KMS-11 (cell line): Measurements from ENCODE around the gene RAD51B.

Experiments
- H2AFZ ChIP-seq: fragments of 200-600 bp; sonication (generic); 2 replicates; pipeline ENCODE4 v1.6.1; 2016; ENCODE audit warnings: antibody characterized with exemption, mixed run types, low read depth
- H3K27ac ChIP-seq: fragments of 200-600 bp; sonication (generic); 2 replicates; pipeline ENCODE4 v1.6.1; 2016; ENCODE audit warnings: mild to moderate bottlenecking, mixed run types
- H3K27me3 ChIP-seq: fragments of 200-600 bp; sonication (generic); 2 replicates; pipeline ENCODE4 v1.6.1; 2017; ENCODE audit warnings: mild to moderate bottlenecking, low read depth, mixed run types, moderate library complexity; ENCODE audit not compliant: insufficient read depth
- H3K36me3 ChIP-seq: fragments of 200-600 bp; sonication (generic); 2 replicates; pipeline ENCODE4 v1.6.1; 2017; ENCODE audit warnings: mild to moderate bottlenecking, mixed run types; ENCODE audit not compliant: insufficient read depth
- H3K4me1 ChIP-seq: fragments of 200-600 bp; sonication (generic); 2 replicates; pipeline ENCODE4 v1.6.1; 2016; ENCODE audit warnings: mild to moderate bottlenecking, low read depth, mixed run types; ENCODE audit not compliant: poor library complexity, severe bottlenecking
- H3K4me2 ChIP-seq: fragments of 200-600 bp; sonication (generic); 2 replicates; pipeline ENCODE4 v1.7.0; 2016; ENCODE audit warnings: mild to moderate bottlenecking, mixed run types
- H3K4me3 ChIP-seq: fragments of 200-600 bp; sonication (generic); IDR thresholded peaks from 2 replicates; pipeline ENCODE4 v1.6.1; 2017; ENCODE audit warnings: low read depth, low read length, mixed read lengths; ENCODE audit not compliant: insufficient read depth
- H3K79me2 ChIP-seq: fragments of 200-600 bp; sonication (generic); 2 replicates; pipeline ENCODE4 v1.6.1; 2016; ENCODE audit warnings: low read depth, mixed run types; ENCODE audit not compliant: insufficient read depth
- H3K9ac ChIP-seq: fragments of 200-600 bp; sonication (generic); 2 replicates; pipeline ENCODE4 v1.6.1; 2016; ENCODE audit warnings: mild to moderate bottlenecking, mixed run types
- H4K20me1 ChIP-seq: fragments of 200-600 bp; sonication (generic); 2 replicates; pipeline ENCODE4 v1.6.1; 2016; ENCODE audit warnings: mild to moderate bottlenecking, mixed run types; ENCODE audit not compliant: insufficient read depth
- CTCF ChIP-seq: fragments of 200-600 bp; sonication (generic); conservative IDR thresholded peaks from 2 replicates; pipeline ENCODE4 v1.6.1; 2017; ENCODE audit warnings: low read depth, mild to moderate bottlenecking, antibody characterized with exemption, low read length, moderate library complexity, mixed read lengths

RAD51B gene

GRCh38 chr14:68384335-68384734, 564.8 kb downstream of the RAD51B start:
- no peak overlapping the region for H3K27ac ChIP-seq
- H2AFZ ChIP-seq: no peak overlapping the region
- no peaks in the 10 kb centered on the region for H3K36me3 ChIP-seq

DNA sequence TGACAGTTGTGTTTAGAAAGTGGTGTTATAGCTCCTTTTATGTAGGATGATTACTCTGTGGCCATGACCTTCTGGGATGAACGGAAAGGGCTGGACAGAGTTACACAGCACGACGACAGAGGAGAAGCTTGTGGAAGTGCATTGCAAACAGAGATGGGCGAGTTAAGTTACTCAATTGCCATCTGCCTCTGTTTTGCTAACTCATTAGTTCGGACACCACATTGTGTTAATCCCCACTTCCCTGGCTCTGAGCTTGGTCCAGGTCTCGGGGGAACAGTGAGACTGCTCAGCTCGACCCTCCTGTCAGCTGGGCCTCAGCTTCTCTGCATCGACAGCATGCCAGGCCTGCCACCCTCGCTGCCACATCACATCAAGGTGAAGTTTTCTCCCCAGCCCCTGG, 565.3 kb downstream of the RAD51B start:
- no peak overlapping the region for H3K4me2 ChIP-seq
- no peaks in the 10 kb centered on the region for H3K27me3 ChIP-seq
- no peak for TF ChIP-seq CTCF
- no peaks in the 10 kb centered on the region for H3K36me3 ChIP-seq
- H3K4me3 ChIP-seq: no peak overlapping the region
- H3K79me2 ChIP-seq: no peaks in the 10 kb centered on the region
- no peak overlapping the region for H3K9ac ChIP-seq
- no peaks in the 10 kb centered on the region for H4K20me1 ChIP-seq
- H3K27ac ChIP-seq: no peak overlapping the region
- no peak overlapping the region for H2AFZ ChIP-seq
- peaks cover 29% of the 10 kb centered on the region for H3K4me1 ChIP-seq

More at GRCh38 chr14:68384335-68384734, 564.8 kb downstream of the RAD51B start:
- Histone ChIP-seq H3K79me2 (no peaks in the 10 kb centered on the region), H3K27me3 (no peaks in the 10 kb centered on the region), H3K4me1 (peaks cover 35% of the 10 kb centered on the region), H3K4me3 (no peak overlapping the region), H4K20me1 (no peaks in the 10 kb centered on the region), H3K4me2 (no peak overlapping the region), H3K9ac (no peak overlapping the region)
- no peak for TF ChIP-seq CTCF

DNA sequence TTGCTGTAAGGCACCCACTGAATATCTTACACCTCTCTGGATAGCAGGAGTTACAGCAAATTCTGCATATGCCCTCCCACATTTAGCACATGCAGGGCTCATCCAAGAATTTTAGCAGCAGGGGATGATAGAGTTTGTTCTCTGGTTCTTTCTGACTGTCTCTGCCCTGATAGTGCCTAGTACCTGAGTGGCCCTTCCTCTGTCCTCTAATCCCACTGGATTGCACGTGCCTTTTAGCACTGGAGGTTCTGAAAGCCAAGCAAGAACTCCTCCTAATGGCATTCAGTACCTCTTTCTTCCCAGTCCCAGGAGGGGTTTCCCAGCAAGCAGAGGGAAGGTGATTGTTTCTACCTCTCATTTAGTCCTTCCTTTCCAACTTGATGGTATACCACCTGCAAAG, 566.9 kb downstream of the RAD51B start:
- TF ChIP-seq CTCF: no peak
- H4K20me1 ChIP-seq: no peaks in the 10 kb centered on the region
- H3K4me2 ChIP-seq: no peak overlapping the region
- no peaks in the 10 kb centered on the region for H3K27me3 ChIP-seq
- H3K36me3 ChIP-seq: no peaks in the 10 kb centered on the region
- no peak overlapping the region for H3K4me3 ChIP-seq
- peaks cover 15% of the 10 kb centered on the region for H3K4me1 ChIP-seq
- H3K9ac ChIP-seq: no peak overlapping the region
- H2AFZ ChIP-seq: no peak overlapping the region
- no peak overlapping the region for H3K27ac ChIP-seq
- H3K79me2 ChIP-seq: no peaks in the 10 kb centered on the region

- H3K27me3 ChIP-seq: no peaks in the 10 kb centered on the region
- peaks cover 20% of the 10 kb centered on the region for H3K4me1 ChIP-seq
- H4K20me1 ChIP-seq: no peaks in the 10 kb centered on the region
- no peak overlapping the region for H3K4me3 ChIP-seq
- no peak overlapping the region for H3K4me2 ChIP-seq
- no peaks in the 10 kb centered on the region for H3K79me2 ChIP-seq
- no peaks in the 10 kb centered on the region for H3K36me3 ChIP-seq
- H3K27ac ChIP-seq: no peak overlapping the region
- H2AFZ ChIP-seq: no peak overlapping the region
- H3K9ac ChIP-seq: no peak overlapping the region
- TF ChIP-seq CTCF: no peak
Observed at GRCh38 chr14:68386950-68387779, 567.6 kb downstream of the RAD51B start.
